Loucy (cell line): ENCODE data around the gene PRR18.

Experiments used
- H2AFZ ChIP-seq: fragments of 200-600 bp; sonication (generic); 2 replicates; pipeline ENCODE4 v1.6.0; 2016; ENCODE audit warnings: antibody characterized with exemption, mild to moderate bottlenecking, low read length, moderate library complexity
- H3F3A ChIP-seq: fragments of 200-600 bp; 2 replicates; pipeline ENCODE4 v1.6.0; 2016; ENCODE audit warnings: antibody characterized with exemption, low read depth, mild to moderate bottlenecking
- H3K27me3 ChIP-seq: fragments of 200-600 bp; sonication (generic); 2 replicates; pipeline ENCODE4 v1.6.1; 2014; ENCODE audit warnings: low read length, mild to moderate bottlenecking; ENCODE audit not compliant: insufficient read depth, poor library complexity, severe bottlenecking
- H3K36me3 ChIP-seq: fragments of 200-600 bp; sonication (generic); 2 replicates; pipeline ENCODE4 v1.6.1; 2016; ENCODE audit warnings: low read length; ENCODE audit not compliant: insufficient read depth
- H3K4me1 ChIP-seq: fragments of 200-600 bp; sonication (generic); 2 replicates; pipeline ENCODE4 v1.5.1; 2014; ENCODE audit warnings: low read length, mild to moderate bottlenecking; ENCODE audit not compliant: insufficient read depth, poor library complexity, severe bottlenecking
- H3K4me2 ChIP-seq: fragments of 200-600 bp; sonication (generic); 2 replicates; pipeline ENCODE4 v1.6.0; 2014; ENCODE audit warnings: antibody characterized with exemption, low read length, low read depth, mild to moderate bottlenecking; ENCODE audit not compliant: poor library complexity, severe bottlenecking
- H3K4me3 ChIP-seq: fragments of 200-600 bp; sonication (generic); 2 replicates; pipeline ENCODE4 v1.5.1; 2014; ENCODE audit warnings: low read length, mild to moderate bottlenecking, mixed read lengths; ENCODE audit not compliant: poor library complexity, severe bottlenecking
- H3K79me2 ChIP-seq: fragments of 200-600 bp; sonication (generic); 2 replicates; pipeline ENCODE4 v1.6.1; 2014; ENCODE audit warnings: low read length; ENCODE audit not compliant: insufficient read depth
- H3K9ac ChIP-seq: fragments of 200-600 bp; sonication (generic); 2 replicates; pipeline ENCODE4 v1.6.0; 2014; ENCODE audit warnings: mild to moderate bottlenecking, low read depth, low read length, moderate library complexity; ENCODE audit not compliant: poor library complexity, severe bottlenecking
- H3K9me2 ChIP-seq: fragments of 200-600 bp; sonication (generic); replicated peaks from 2 replicates; pipeline ENCODE4 v1.6.1; 2016; ENCODE audit warnings: low read depth, low read length, mixed read lengths
- H3K9me3 ChIP-seq: fragments of 200-600 bp; sonication (generic); 2 replicates; pipeline ENCODE4 v1.6.1; 2014; ENCODE audit warnings: mild to moderate bottlenecking, antibody characterized with exemption, low read length, low read depth; ENCODE audit not compliant: insufficient read depth
- H4K20me1 ChIP-seq: fragments of 200-600 bp; sonication (generic); 2 replicates; pipeline ENCODE4 v1.6.0; 2014; ENCODE audit warnings: antibody characterized with exemption, low read length, mild to moderate bottlenecking; ENCODE audit not compliant: insufficient read depth, poor library complexity, severe bottlenecking
- EZH2phosphoT487 ChIP-seq: fragments of 200-600 bp; IDR thresholded peaks from 2 replicates; pipeline ENCODE4 v1.6.1; 2018; ENCODE audit warnings: antibody characterized with exemption, mild to moderate bottlenecking, moderate library complexity, borderline replicate concordance
- TF ChIP-seq, protein P1 (sequence below): fragments of 200-600 bp; sonication (generic); conservative IDR thresholded peaks from 2 replicates; pipeline ENCODE4 v1.5.1; 2014; ENCODE audit warnings: mild to moderate bottlenecking, antibody characterized with exemption, low read length

PRR18 gene

DNA sequence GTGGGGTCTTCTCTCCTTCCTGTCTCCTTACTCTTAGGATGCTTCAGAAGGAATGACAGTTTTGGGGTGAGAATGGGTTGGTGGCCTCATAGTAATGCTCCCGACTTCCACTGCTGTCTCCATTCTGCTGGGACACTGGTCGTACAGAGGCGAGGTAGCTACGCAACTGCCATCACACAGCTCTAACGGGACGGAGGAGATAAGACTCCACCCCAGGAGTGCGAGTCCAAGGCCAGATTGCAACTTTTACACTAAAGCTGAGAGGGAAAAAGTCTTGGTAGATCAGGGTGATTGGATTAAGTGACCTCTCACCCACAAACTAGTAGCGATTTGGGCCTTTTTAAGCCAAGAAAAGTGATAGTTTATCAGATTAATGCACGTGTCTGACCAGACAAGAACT is 1.8 kb upstream of the PRR18 start:
- Histone ChIP-seq H4K20me1 (no peaks in the 10 kb centered on the region), H3K27me3 (no peaks in the 10 kb centered on the region), H3K4me1 (no peaks in the 10 kb centered on the region), H3F3A (no peaks in the 10 kb centered on the region), H3K4me3 (no peak overlapping the region), H3K9ac (no peak overlapping the region), H3K4me2 (no peak overlapping the region), H3K36me3 (no peaks in the 10 kb centered on the region), H2AFZ (no peak overlapping the region), H3K79me2 (no peaks in the 10 kb centered on the region), H3K9me2 (no peaks in the 10 kb centered on the region), H3K9me3 (no peaks in the 10 kb centered on the region)
- no peak for TF ChIP-seq EZH2phosphoT487
- TF ChIP-seq, protein P1, sequence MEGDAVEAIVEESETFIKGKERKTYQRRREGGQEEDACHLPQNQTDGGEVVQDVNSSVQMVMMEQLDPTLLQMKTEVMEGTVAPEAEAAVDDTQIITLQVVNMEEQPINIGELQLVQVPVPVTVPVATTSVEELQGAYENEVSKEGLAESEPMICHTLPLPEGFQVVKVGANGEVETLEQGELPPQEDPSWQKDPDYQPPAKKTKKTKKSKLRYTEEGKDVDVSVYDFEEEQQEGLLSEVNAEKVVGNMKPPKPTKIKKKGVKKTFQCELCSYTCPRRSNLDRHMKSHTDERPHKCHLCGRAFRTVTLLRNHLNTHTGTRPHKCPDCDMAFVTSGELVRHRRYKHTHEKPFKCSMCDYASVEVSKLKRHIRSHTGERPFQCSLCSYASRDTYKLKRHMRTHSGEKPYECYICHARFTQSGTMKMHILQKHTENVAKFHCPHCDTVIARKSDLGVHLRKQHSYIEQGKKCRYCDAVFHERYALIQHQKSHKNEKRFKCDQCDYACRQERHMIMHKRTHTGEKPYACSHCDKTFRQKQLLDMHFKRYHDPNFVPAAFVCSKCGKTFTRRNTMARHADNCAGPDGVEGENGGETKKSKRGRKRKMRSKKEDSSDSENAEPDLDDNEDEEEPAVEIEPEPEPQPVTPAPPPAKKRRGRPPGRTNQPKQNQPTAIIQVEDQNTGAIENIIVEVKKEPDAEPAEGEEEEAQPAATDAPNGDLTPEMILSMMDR, result no peak

DNA sequence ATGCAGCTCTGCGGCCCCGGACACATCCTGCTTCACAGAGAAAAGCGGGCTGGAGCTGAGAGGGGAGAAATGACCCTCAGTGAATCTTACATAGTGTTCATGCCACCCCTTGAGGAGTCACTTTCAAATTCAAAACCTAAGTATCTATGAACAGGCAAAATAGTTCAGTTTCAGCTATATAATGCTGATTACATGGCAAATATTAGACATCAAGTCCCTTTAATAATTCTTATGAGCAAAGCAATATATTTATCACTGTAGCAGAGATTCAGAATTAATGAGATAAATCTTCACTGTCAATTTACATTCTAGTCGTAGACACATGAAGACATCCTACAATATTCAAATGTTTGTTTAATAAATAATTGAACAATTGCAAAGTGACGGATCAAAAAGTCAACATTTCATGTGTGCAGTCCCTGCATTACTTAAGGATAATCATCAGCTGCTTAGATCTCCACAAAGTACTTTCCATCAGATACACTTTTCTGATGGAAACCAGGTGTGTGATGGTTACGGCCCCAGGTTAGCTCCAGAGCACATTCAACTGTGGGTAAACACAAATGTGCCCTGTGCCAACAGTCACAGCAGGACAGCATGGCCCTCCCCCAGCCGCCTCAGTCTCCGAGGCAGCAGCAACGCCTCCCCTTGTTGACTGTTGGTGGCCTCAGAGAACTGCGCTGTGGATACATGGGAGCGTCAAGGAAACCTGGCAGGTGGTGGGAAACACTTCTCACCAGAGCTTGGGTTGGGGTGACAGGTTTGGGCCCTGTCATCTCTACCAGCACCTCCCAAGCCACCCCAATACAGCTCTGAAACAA is 787 bp upstream of the PRR18 start:
- no peak overlapping the region for H3K9ac ChIP-seq

DNA sequence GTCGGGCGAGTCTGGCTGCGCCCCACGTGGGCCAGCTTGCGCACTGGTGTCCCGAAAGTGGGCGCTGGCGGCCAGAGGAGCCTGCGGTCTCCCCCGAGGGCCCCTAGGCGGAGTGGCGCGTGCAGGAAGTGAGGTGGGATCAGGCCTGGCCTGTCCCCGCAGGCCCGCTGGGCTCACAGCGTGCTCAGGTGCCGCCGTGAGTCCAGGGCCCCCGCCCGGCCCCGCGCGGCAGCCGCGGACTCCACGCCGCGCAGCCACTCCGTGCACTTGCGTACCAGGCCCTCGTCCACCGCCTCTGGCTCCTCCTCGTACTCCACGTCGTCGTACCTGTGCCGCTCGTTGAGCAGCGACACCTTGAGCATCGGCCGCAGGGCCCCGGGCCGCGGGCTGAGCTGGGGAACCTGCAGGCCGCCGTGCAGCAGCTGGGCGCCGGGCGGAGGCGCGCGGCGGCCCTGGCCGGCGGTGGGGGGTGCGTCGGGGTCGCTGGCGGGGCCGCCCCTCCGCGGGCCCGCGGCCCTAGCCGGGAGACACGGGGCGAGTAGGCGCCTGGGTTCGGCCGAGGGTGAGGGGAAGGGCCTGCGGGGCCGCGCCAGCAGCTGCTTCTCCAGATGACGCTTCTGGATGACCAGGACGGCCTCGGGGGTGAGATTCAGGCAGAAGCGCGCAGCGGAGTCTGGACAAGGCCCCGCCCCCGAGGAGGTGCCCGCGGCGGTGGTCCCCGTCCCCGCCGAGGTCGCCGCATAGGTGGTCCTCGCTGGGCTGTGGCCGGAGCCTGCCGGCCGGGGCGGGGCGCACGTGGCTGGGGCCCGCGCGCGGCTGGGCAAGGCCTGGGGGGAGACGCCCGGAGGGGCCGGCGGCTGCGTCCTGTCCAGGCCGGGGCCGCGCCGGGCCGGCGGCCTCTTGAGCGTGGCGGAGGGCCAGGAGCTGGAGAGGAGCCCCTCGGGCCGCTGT is 835 bp downstream of the PRR18 start:
- no peaks in the 10 kb centered on the region for H3K79me2 ChIP-seq
- H3K9ac ChIP-seq, result no peak overlapping the region
- no peaks in the 10 kb centered on the region for H3F3A ChIP-seq
- no peak overlapping the region for H2AFZ ChIP-seq
- H3K9me3 ChIP-seq, result no peaks in the 10 kb centered on the region
- H3K4me3 ChIP-seq, result no peak overlapping the region
- no peaks in the 10 kb centered on the region for H3K4me1 ChIP-seq
- H3K27me3 ChIP-seq, result no peaks in the 10 kb centered on the region
- TF ChIP-seq EZH2phosphoT487, result no peak
- TF ChIP-seq, protein P1, result no peak
- H3K4me2 ChIP-seq, result no peak overlapping the region
- H4K20me1 ChIP-seq, result no peaks in the 10 kb centered on the region
- no peaks in the 10 kb centered on the region for H3K36me3 ChIP-seq
- H3K9me2 ChIP-seq, result no peaks in the 10 kb centered on the region

More for the DNA sequence above, 787 bp upstream of the PRR18 start:
- no peaks in the 10 kb centered on the region for H3K36me3 ChIP-seq
- no peaks in the 10 kb centered on the region for H3K9me3 ChIP-seq
- no peaks in the 10 kb centered on the region for H3K79me2 ChIP-seq
- no peaks in the 10 kb centered on the region for H3K4me1 ChIP-seq
- H3F3A ChIP-seq, result no peaks in the 10 kb centered on the region
- H4K20me1 ChIP-seq, result no peaks in the 10 kb centered on the region
- H2AFZ ChIP-seq, result no peak overlapping the region
- H3K4me3 ChIP-seq, result no peak overlapping the region
- TF ChIP-seq EZH2phosphoT487, result no peak
- TF ChIP-seq, protein P1, result no peak
- no peaks in the 10 kb centered on the region for H3K27me3 ChIP-seq
- no peaks in the 10 kb centered on the region for H3K9me2 ChIP-seq
- H3K4me2 ChIP-seq, result no peak overlapping the region
